ENCODE results near the gene RNASE8. TPM values are rescaled to one million over a fixed set of nuclear protein-coding genes. Genes with fewer than 3 reads are reported as not detected.

RNASE8 gene
- total and polyA plus RNA-seq, 3 experiments from 2014 or later = not detected

GRCh38 chr14:21068521-21069387 lies 11.1 kb downstream of the RNASE8 start:
- Mint-ChIP-seq H3K36me3 (peaks cover 0 to 1% (median 0%) of the 10 kb centered on the region in 3 donors), H3K27me3 (peaks cover 60 to 82% of the 10 kb centered on the region in 2 donors), H3K4me3 (peak overlapping the region; percentile 75 to 92 (median 81)), H3K4me1 (peaks cover 23 to 40% (median 29%) of the 10 kb centered on the region in 3 donors), H3K27ac (peak overlapping the region in 7 of 8 donors; percentile 43 to 95 (median 85)), H3K9me3 (no peaks in the 10 kb centered on the region)
- H3K27me3 ChIP-seq (ENCODE audit: insufficient read depth, low read length, poor library complexity, severe bottlenecking) = peaks cover 61% of the 10 kb centered on the region
- H3K4me3 ChIP-seq (ENCODE audit: low read length) = peak overlapping the region; percentile 45
- peaks cover 36% of the 10 kb centered on the region for H3K4me1 ChIP-seq (ENCODE audit: insufficient read depth, low read length)
- H3K9me3 ChIP-seq (ENCODE audit: low read length) = no peaks in the 10 kb centered on the region
- no peaks in the 10 kb centered on the region for H3K36me3 ChIP-seq (ENCODE audit: insufficient read depth, low read length)
- no peak overlapping the region for H3K27ac ChIP-seq (ENCODE audit: low read depth, low read length)
- ChIA-PET CTCF (interaction anchor here (1.0 to 6.3 kb wide), 22 partner anchors 8 to 146 kb away, joined by 3 to 130 read pairs (median 6); partner anchors contain the start of genes RNASE8, TMEM253 and ZNF219), POLR2A (interaction anchor here (0.8 to 1.4 kb wide), 3 partner anchors 19 to 36 kb away, joined by 3 to 4 read pairs (median 4); no protein-coding TSS in a partner anchor)
- peak; percentile 37 to 77 (median 54) for DNase-seq

GRCh38 chr14:21069388-21070082 lies 11.9 kb downstream of the RNASE8 start:
- Histone ChIP-seq H3K36me3 (ENCODE audit: insufficient read depth, low read length) (no peaks in the 10 kb centered on the region), H3K27ac (ENCODE audit: low read depth, low read length) (no peak overlapping the region), H3K4me1 (ENCODE audit: insufficient read depth, low read length) (peaks cover 36% of the 10 kb centered on the region), H3K27me3 (ENCODE audit: insufficient read depth, low read length, poor library complexity, severe bottlenecking) (peaks cover 61% of the 10 kb centered on the region), H3K4me3 (ENCODE audit: low read length) (peak overlapping the region; percentile 45), H3K9me3 (ENCODE audit: low read length) (no peaks in the 10 kb centered on the region)
- peaks cover 23 to 40% (median 29%) of the 10 kb centered on the region in 3 donors for H3K4me1 Mint-ChIP-seq
- peaks cover 60 to 79% of the 10 kb centered on the region in 2 donors for H3K27me3 Mint-ChIP-seq
- peaks cover 0 to 1% (median 0%) of the 10 kb centered on the region in 3 donors for H3K36me3 Mint-ChIP-seq
- DNase-seq = peak in 2 of 5 donors; percentile 28 to 57
- H3K9me3 Mint-ChIP-seq = no peaks in the 10 kb centered on the region
- ChIA-PET POLR2A (interaction anchor here (0.6 to 1.7 kb wide), 3 partner anchors 18 to 190 kb away, joined by 4 to 7 read pairs (median 5); no protein-coding TSS in a partner anchor), CTCF (interaction anchor here (1.0 to 6.3 kb wide), 17 partner anchors 10 to 64 kb away, joined by 3 to 130 read pairs (median 10); partner anchors contain the start of gene ZNF219)
- peak overlapping the region; percentile 75 to 92 (median 81) for H3K4me3 Mint-ChIP-seq
- peak overlapping the region in 7 of 8 donors; percentile 31 to 95 (median 85) for H3K27ac Mint-ChIP-seq

- DNase-seq = no peak
- Mint-ChIP-seq H3K4me1 (peaks cover 23 to 40% (median 29%) of the 10 kb centered on the region in 3 donors), H3K27ac (peak within 1 kb of the TSS in 7 of 8 donors; percentile 56 to 95 (median 88)), H3K9me3 (no peaks in the 10 kb centered on the region), H3K36me3 (peaks cover 0 to 1% (median 0%) of the 10 kb centered on the region in 3 donors), H3K27me3 (peaks cover 59 to 75% of the 10 kb centered on the region in 2 donors), H3K4me3 (peak within 1 kb of the TSS; percentile 81 to 92 (median 86))
- Histone ChIP-seq H3K9me3 (ENCODE audit: low read length) (no peaks in the 10 kb centered on the region), H3K4me3 (ENCODE audit: low read length) (peak within 1 kb of the TSS; percentile 60), H3K27me3 (ENCODE audit: insufficient read depth, low read length, poor library complexity, severe bottlenecking) (peaks cover 61% of the 10 kb centered on the region), H3K36me3 (ENCODE audit: insufficient read depth, low read length) (no peaks in the 10 kb centered on the region), H3K27ac (ENCODE audit: low read depth, low read length) (peak within 1 kb of the TSS; percentile 31), H3K4me1 (ENCODE audit: insufficient read depth, low read length) (peaks cover 36% of the 10 kb centered on the region)
- POLR2A ChIA-PET = interaction anchor here (0.6 to 2.0 kb wide), 5 partner anchors 17 to 190 kb away, joined by 3 to 10 read pairs (median 5); partner anchors contain the start of gene NDRG2
- CTCF ChIA-PET = interaction anchor here (0.7 to 4.0 kb wide), 6 partner anchors 9 to 55 kb away, joined by 3 to 47 read pairs (median 15); no protein-coding TSS in a partner anchor
These were observed 12.5 kb downstream of the RNASE8 start, which contains the start of gene ARHGEF40 for GRCh38 chr14:21070083-21070609. Gene ARHGEF40 (plus strand): TSS chr14:21070304. CDS start chr14:21070397, 93 bp downstream.

GRCh38 chr14:21070610-21071224 lies 13.1 kb downstream of the RNASE8 start:
- ChIA-PET POLR2A (interaction anchor here (0.5 to 2.0 kb wide), 6 partner anchors 17 to 189 kb away, joined by 3 to 10 read pairs (median 4); partner anchors contain the start of genes NDRG2 and ZNF219), CTCF (interaction anchor here (0.7 to 4.0 kb wide), 9 partner anchors 9 to 65 kb away, joined by 3 to 47 read pairs (median 5); no protein-coding TSS in a partner anchor)
- peaks cover 36% of the 10 kb centered on the region for H3K4me1 ChIP-seq (ENCODE audit: insufficient read depth, low read length)
- no peaks in the 10 kb centered on the region for H3K36me3 ChIP-seq (ENCODE audit: insufficient read depth, low read length)
- H3K4me3 ChIP-seq (ENCODE audit: low read length) = peak overlapping the region; percentile 60
- Mint-ChIP-seq H3K27ac (peak overlapping the region in 7 of 8 donors; percentile 17 to 91 (median 88)), H3K36me3 (no peaks in the 10 kb centered on the region), H3K27me3 (peaks cover 55 to 69% of the 10 kb centered on the region in 2 donors), H3K4me1 (peaks cover 23 to 40% (median 29%) of the 10 kb centered on the region in 3 donors), H3K9me3 (no peaks in the 10 kb centered on the region), H3K4me3 (peak overlapping the region; percentile 81 to 91 (median 86))
- H3K9me3 ChIP-seq (ENCODE audit: low read length) = no peaks in the 10 kb centered on the region
- H3K27ac ChIP-seq (ENCODE audit: low read depth, low read length) = peak overlapping the region; percentile 31
- peaks cover 61% of the 10 kb centered on the region for H3K27me3 ChIP-seq (ENCODE audit: insufficient read depth, low read length, poor library complexity, severe bottlenecking)
- DNase-seq = peak in 2 of 5 donors; percentile 28 to 57

- peaks cover 51 to 64% of the 10 kb centered on the region in 2 donors for H3K27me3 Mint-ChIP-seq
- Histone ChIP-seq H3K27me3 (ENCODE audit: insufficient read depth, low read length, poor library complexity, severe bottlenecking) (peaks cover 60% of the 10 kb centered on the region), H3K4me1 (ENCODE audit: insufficient read depth, low read length) (peaks cover 36% of the 10 kb centered on the region), H3K36me3 (ENCODE audit: insufficient read depth, low read length) (no peaks in the 10 kb centered on the region), H3K9me3 (ENCODE audit: low read length) (no peaks in the 10 kb centered on the region), H3K27ac (ENCODE audit: low read depth, low read length) (peak overlapping the region; percentile 31), H3K4me3 (ENCODE audit: low read length) (peak overlapping the region; percentile 60)
- H3K4me3 Mint-ChIP-seq = peak overlapping the region; percentile 81 to 91 (median 86)
- peak overlapping the region in 7 of 8 donors; percentile 56 to 91 (median 88) for H3K27ac Mint-ChIP-seq
- POLR2A ChIA-PET = interaction anchor here (0.5 to 2.0 kb wide), 6 partner anchors 12 to 47 kb away, joined by 3 to 10 read pairs (median 3); partner anchors contain the start of genes NDRG2 and ZNF219
- peak in 4 of 5 donors; percentile 30 to 70 (median 40) for DNase-seq
- H3K4me1 Mint-ChIP-seq = peaks cover 23 to 40% (median 29%) of the 10 kb centered on the region in 3 donors
- no peaks in the 10 kb centered on the region for H3K36me3 Mint-ChIP-seq
- H3K9me3 Mint-ChIP-seq = no peaks in the 10 kb centered on the region
- CTCF ChIA-PET = interaction anchor here (0.8 to 4.0 kb wide), 10 partner anchors 15 to 66 kb away, joined by 3 to 47 read pairs (median 5); no protein-coding TSS in a partner anchor
These were observed 13.8 kb downstream of the RNASE8 start for GRCh38 chr14:21071225-21072030.

GRCh38 chr14:21072031-21072473 lies 14.4 kb downstream of the RNASE8 start:
- no peaks in the 10 kb centered on the region for H3K36me3 ChIP-seq (ENCODE audit: insufficient read depth, low read length)
- no peaks in the 10 kb centered on the region for H3K9me3 ChIP-seq (ENCODE audit: low read length)
- ChIA-PET POLR2A (interaction anchor here (0.7 to 2.0 kb wide), 2 partner anchors 12 to 32 kb away, joined by 3 to 10 read pairs; no protein-coding TSS in a partner anchor), CTCF (interaction anchor here (1.1 to 4.0 kb wide), 8 partner anchors 15 to 66 kb away, joined by 3 to 47 read pairs (median 10); no protein-coding TSS in a partner anchor)
- peaks cover 53% of the 10 kb centered on the region for H3K27me3 ChIP-seq (ENCODE audit: insufficient read depth, low read length, poor library complexity, severe bottlenecking)
- H3K9me3 Mint-ChIP-seq = no peaks in the 10 kb centered on the region
- no peak overlapping the region for H3K27ac ChIP-seq (ENCODE audit: low read depth, low read length)
- H3K36me3 Mint-ChIP-seq = no peaks in the 10 kb centered on the region
- no peak for DNase-seq
- H3K27ac Mint-ChIP-seq = peak overlapping the region in 4 of 8 donors; percentile 26 to 91 (median 47)
- H3K4me3 ChIP-seq (ENCODE audit: low read length) = no peak overlapping the region
- H3K4me1 ChIP-seq (ENCODE audit: insufficient read depth, low read length) = peaks cover 36% of the 10 kb centered on the region
- H3K4me3 Mint-ChIP-seq = peak overlapping the region; percentile 63 to 91 (median 84)
- peaks cover 23 to 40% (median 29%) of the 10 kb centered on the region in 3 donors for H3K4me1 Mint-ChIP-seq
- peaks cover 46 to 57% of the 10 kb centered on the region in 2 donors for H3K27me3 Mint-ChIP-seq

Data from CD8-positive, alpha-beta memory T cell (primary cell).